GM19468 (cell line): ENCODE measurements around the gene HTRA3.

Source experiments
- ATAC-seq: cut with Tn5 transposase; IDR thresholded peaks from one replicate; pipeline ENCODE4 v1.9.1; 2021; ENCODE audit warnings: mild to moderate bottlenecking, moderate library complexity, moderate number of reproducible peaks; ENCODE audit not compliant: unreplicated experiment; ENCODE audit errors: extremely low read depth

Gene HTRA3

DNA sequence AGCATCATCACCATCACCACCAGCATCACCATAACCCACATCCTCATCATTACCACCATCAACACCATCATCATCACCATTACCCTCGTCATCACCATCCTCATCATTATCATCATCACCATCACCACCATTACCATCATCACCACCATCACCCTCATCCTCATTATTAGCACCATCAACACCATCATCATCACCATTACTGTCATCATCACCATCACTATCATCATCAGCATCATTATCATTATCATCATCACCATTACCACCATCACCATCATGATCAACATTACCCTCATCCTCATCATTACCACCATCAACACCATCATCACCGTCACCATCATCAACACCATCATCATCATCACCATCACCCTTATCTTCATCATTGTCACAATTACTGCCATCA, 51.7 kb downstream of the HTRA3 start:
- no peak for ATAC-seq

DNA sequence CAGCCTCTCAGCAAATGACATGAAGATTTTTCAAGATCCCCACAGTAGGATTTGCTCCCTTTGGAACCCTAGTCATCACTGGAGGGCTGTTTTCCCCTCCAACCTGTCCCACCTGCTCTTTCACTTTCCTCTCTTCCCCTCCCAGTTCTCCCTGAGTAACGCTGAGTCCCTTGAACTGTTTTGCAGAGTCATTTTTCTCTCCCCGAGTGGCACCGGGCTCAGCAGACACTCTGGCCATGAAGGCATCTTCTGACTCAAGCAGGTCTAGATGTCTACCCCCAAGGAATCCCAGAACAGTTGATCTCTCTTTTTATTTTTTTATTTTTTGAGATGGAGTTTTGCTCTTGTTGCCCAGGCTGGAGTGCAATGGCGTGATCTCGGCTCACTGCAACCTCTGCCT, 52.2 kb downstream of the HTRA3 start:
- ATAC-seq: no peak

DNA sequence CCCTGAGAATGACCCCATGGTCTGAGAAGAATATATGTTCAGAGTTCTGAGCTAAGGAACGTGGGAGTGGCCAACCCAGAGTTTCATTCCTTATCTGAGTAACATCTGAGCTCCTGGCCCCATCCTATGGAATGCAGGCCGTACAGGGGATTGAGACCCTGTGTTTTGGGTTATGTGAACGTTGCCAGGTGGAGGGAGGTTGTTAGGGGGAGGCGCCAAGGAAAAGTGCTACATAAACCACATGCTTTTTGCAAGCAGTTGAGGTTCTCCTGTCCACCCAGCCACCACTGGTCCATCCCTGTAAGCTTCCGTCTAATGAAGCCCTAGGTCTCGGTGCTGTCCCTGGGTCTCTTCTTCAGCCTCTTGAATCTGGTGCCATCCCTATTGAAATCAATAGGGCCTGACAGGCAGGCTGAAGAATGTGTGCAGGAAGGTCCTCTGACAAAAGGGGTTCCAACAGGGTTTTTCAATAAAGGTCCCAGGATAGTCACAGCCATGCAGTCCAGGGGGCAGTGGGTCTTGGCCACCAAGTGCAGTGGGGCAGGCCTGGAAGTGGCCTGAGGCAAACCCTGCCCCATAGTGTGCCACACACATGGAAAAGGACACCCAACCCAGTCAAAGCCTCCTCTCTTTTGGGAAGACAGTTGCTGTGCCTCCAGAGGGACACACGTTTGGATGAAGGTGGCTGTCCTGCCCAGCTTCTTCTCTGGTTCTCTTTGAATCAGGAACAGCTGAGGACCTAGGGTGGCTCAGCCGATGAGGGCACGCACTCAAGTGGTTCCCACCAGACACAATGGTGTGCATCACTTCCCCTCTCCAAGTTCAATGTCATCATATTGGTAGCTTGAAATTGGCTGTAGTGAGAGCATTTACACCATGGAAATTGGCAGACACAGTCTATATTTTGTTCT, 53.5 kb downstream of the HTRA3 start:
- no peak for ATAC-seq

DNA sequence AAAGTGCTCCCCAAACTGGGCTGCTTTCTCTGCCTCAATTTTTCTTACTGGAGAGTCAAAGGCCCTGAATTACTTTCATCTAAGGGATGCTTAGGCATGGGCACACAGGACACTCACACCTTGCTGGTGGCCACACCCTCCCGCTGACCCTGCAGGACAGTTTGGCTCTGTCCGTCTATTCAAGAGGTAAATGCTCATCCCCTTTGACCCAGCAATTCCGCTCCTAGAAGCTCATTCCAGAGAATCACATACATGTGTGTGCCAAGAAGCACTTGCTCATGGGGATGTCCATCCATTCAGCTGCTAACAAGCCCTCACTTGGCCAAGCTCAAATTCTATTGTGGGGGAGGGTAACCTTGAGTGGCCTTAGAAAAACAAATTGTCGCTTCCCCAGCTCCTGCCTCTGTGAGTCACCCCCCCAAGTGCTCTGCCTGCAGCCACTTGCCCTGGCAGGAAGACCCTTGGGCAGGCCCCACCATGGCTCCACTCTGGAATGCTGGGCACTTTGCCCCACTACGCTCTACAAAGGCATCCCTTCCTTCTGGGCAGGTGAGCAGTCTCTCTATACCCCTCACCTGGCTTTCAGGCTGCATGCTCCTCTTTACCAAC, 54.5 kb downstream of the HTRA3 start:
- no peak for ATAC-seq

DNA sequence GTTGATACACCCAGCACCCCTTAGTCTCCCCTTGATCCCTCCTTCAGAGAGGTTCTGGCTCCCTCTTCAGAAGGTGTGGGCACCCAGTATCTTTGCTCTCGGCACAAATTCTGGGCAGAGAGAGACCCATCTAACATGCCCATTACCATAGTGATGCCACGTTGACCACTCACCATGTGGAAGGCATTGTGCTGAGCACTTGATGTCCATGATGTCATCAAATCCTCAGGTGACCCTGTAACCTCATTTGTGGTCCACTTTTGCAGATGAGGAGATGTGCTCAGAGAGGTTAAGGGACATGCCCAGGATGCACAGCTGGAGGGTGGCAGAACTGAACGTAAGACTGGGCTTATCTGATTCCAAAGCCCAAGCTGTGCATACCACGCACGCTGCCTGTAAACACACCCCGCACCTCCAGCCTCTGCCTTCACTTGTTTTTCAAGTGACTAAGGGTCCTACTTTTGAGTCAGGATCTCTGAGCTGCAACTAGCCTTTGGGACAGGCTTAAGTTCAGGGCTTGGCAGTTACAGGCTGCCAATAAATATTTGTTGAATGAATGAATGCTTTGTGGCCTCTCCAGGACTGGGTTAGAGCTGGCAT, 55.2 kb downstream of the HTRA3 start:
- no peak for ATAC-seq

GRCh38 chr4:8325291-8325973, 55.9 kb downstream of the HTRA3 start:
- no peak for ATAC-seq

DNA sequence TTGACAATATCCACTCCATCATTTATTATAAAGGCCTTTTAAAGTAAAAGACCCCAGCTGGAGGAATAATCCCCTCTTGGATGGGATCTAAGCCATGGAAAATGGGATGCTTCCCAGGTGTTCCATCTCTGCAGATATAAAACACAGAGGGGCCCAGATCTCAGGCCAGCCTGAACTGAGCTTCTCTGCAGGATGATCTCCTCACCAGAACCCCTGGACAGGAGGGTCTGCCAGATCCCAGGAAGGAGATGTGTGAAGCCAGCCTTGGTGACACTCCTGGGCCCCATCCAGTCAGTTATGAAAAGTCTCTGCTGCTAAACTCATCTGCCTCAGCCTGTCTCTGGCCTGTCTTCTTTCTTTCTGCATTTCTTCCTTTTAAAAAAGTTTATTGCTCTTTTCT, 56.7 kb downstream of the HTRA3 start:
- no peak for ATAC-seq

DNA sequence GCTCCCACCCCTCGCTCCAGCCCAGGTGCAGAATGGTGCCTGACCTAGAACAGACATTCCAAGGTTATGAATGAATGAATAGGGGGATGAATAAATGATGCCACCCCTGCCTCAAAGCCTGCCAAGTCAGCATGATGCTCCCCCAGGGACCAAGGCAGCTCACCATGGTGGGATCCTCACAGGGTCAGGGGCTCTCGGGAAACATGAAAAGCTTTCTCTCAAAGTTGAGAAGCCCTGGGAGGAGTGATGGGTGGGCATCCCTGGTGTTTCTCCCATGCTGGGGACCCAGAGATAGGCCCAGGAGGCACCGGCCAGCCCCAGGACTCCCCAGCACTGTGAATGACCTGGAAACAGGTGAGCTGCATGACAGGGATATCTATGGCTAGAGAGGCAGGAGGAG, 58.9 kb downstream of the HTRA3 start:
- ATAC-seq: no peak

GRCh38 chr4:8328866-8329559, 59.5 kb downstream of the HTRA3 start:
- no peak for ATAC-seq

GRCh38 chr4:8329560-8329858, 60.0 kb downstream of the HTRA3 start:
- no peak for ATAC-seq

GRCh38 chr4:8329859-8330761, 60.6 kb downstream of the HTRA3 start:
- ATAC-seq: no peak

DNA sequence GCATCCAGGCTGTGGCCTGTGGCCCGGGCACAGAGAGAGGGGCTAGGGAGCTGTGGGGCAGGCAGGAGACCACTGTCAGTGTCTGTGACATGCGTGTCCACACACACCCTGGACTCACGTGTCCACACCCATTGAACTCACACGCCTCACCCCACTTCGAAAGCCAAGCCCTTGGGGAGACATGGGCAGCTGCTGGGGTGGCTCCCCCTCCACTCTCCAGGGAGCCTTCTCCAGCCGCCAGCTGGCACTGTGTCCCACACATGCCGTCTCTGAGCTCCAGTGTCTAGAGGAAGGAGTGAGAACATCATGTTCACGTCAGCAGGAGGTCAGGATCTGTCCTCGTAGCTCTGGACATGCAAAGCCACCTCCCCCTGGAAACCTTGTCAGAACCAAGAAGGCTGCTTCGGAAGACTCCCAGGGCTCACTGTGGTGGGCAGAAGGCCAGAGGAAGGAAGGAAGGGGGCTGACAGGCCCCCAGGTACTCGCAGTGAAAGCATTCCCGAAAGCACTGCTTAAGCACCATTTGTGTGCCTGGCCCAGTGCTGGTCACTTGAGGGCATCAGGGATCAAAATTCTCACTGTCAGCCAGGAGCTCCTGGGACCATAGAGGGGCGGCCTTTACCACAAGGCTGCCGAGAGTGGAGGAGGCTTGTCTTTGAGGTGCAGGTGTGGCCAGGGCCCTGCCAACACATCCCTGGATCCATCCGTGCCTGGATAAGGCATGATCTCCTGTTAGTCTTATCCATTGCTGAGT, 61.4 kb downstream of the HTRA3 start:
- ATAC-seq: no peak

GRCh38 chr4:8331575-8331955, 62.0 kb downstream of the HTRA3 start:
- ATAC-seq: no peak

- ATAC-seq: no peak
These were observed 62.7 kb downstream of the HTRA3 start for GRCh38 chr4:8332038-8332857.

GRCh38 chr4:8332891-8333331, 63.4 kb downstream of the HTRA3 start:
- ATAC-seq: no peak

DNA sequence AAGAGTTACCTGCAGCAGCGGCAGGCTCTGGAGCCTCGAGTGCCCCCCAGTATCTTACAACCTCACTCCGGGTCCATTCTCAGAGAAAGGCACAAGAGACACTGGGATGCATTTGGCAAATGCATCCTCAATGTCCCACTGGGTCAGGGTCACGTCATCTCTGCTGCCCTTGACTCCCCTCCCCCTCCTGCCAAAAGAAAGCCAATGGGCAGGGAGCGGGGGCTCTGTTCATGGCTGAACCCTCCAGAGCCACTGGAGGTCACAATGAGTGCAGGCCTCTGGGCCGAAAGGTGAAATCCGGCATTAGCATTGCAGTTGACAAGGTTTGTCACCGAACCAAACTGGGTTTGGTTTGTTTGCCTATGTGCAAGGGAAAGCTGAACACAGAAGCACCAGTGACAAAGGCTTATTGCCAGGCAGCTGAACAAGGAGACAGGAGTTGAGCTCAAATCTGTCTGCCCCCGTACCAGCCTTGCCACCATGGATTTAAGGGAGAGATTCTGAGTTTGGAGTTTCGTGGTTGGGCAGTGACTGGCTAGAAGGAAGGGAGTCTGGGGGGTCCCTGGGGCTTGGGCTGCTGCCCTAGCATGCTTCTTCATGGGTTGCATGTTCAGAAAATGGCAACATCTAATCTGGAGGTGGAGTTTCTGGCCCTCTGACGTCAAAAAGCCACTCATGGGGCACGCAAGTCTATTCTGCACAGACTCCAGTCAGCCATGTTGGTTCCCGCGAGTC, 64.3 kb downstream of the HTRA3 start:
- no peak for ATAC-seq

GRCh38 chr4:8334786-8335460, 65.4 kb downstream of the HTRA3 start:
- ATAC-seq: no peak
